Astrocyte of the spinal cord (primary cell): ENCODE results near the gene LNPEP.

Source experiments
- DNase-seq: peaks from one replicate; pipeline ENCODE4 v3.0.0; 2011; ENCODE audit warnings: low read depth, low spot score
- H3K4me3 ChIP-seq: 2 replicates; pipeline ENCODE4 v1.5.1; 2011; ENCODE audit warnings: low read depth, mild to moderate bottlenecking, low read length, moderate library complexity
- CTCF ChIP-seq: IDR thresholded peaks from 2 replicates; pipeline ENCODE4 v1.5.1; 2012; ENCODE audit warnings: low read depth, mild to moderate bottlenecking, low read length, inconsistent platforms
- in situ Hi-C: cut with HindIII; loops from 2 replicates; pipeline ENCODE4 v1.10.0; 2017; ENCODE audit warnings: low sequenced_read_pairs

The LNPEP gene

DNA sequence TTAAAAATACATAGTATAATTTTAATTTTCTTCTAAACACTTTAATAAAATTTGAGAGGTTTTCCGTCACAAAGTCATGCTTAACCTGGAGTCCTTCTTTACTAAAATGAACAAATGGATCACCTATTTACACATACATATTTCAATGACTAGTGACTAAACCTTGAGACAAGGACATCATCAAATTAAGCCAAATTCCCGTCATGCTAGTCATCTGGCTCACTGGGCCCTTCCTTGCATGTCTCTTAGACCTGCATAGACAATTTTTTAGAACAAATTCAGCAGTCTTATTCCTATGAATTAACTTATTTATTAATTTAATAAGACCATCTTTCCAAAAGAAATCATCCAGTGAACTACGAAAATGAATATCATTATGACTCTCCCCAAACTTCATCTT lies 33.0 kb upstream of the LNPEP start:
- in situ Hi-C loops: no loop called here
- no peak overlapping the region for H3K4me3 ChIP-seq
- no peak for DNase-seq
- TF ChIP-seq CTCF: no peak

DNA sequence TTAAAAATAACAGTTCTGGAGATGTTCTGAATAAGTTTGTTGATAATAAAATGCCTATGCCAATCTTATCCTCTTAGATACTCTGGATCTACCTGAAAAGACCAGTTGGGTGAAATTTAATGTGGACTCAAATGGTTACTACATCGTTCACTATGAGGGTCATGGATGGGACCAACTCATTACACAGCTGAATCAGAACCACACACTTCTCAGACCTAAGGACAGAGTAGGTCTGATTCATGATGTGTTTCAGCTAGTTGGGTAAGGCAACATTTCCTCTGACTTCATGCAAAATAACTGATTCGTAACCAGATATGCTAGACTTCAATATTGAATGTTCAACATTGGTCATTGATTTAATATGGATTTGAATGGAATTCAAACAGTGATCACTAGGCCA lies 32.6 kb upstream of the LNPEP start:
- H3K4me3 ChIP-seq: no peak overlapping the region
- no peak for TF ChIP-seq CTCF
- no peak for DNase-seq
- in situ Hi-C loops: no loop called here

- no peak for TF ChIP-seq CTCF
- H3K4me3 ChIP-seq: no peak overlapping the region
- peak; percentile 12 for DNase-seq
- in situ Hi-C loops: no loop called here
These were observed 31.6 kb upstream of the LNPEP start for GRCh38 chr5:96904054-96904931.

DNA sequence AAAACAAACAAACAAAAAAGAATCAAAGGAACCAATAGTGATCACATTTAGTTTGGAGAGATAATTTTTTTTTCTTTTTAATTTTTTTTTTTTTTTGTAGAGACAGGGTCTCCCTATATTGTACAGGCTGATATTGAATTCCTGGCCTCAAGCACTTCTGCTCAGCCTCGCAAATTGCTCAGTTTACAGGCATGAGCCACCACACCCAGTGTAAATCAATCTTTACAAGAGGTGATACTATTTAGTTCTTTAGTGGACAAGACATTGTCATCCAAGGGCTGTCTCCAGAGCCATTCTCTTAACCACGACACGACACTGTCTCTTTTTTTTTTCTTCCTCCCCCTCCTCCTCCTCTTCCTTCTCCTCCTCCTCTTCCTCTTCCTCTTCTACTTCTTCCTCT lies 30.0 kb upstream of the LNPEP start:
- no peak for TF ChIP-seq CTCF
- in situ Hi-C loops: no loop called here
- no peak overlapping the region for H3K4me3 ChIP-seq
- no peak for DNase-seq

GRCh38 chr5:96909003-96909402 lies 26.9 kb upstream of the LNPEP start:
- TF ChIP-seq CTCF: no peak
- in situ Hi-C loops: no loop called here
- H3K4me3 ChIP-seq: no peak overlapping the region
- no peak for DNase-seq

GRCh38 chr5:96909435-96909834 lies 26.4 kb upstream of the LNPEP start:
- in situ Hi-C loops: no loop called here
- no peak for DNase-seq
- no peak overlapping the region for H3K4me3 ChIP-seq
- no peak for TF ChIP-seq CTCF

DNA sequence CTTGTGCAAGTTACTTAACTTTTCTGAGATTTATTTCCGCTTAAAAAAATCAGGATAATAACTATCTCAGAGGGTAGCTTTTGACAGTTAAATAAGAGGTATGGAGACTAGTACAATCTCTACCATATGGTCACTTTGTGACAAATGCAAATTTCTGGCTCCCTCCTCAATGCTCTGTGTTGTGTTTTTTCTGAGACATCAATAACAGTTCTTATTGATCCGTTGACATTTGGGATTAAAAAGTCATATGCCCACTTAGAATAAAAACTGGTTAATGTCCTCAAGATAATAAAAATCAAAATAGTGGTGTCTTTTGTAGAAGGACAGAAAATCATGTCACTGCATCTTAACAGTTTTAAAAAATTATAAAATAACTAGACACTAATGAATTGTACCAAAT lies 24.7 kb upstream of the LNPEP start:
- in situ Hi-C loops: no loop called here
- DNase-seq: no peak
- H3K4me3 ChIP-seq: no peak overlapping the region
- no peak for TF ChIP-seq CTCF
